Glomerular endothelial cell (primary cell): Measurements from ENCODE around the gene ZNF217. TPM values are rescaled to one million over a fixed set of nuclear protein-coding genes. Genes with fewer than 3 reads are reported as not detected.
"Not testable (repeated sequence)": the region's sequence is repeated elsewhere in the genome, so short reads cannot be mapped to it uniquely, and the experiment has no call there.

ENCODE experiments used
- DNase-seq: peaks from one replicate; pipeline ENCODE4 v3.0.0-alpha.2; 2011; ENCODE audit warnings: low read depth, low spot score; ENCODE audit errors: extremely low read depth
- total RNA-seq: library from RNA; depleted of rRNA; stranded (reverse); fragments of >200 nt; gene quantifications from 2 replicates; pipeline ENCODE4 v1.2.3, GENCODE V29; 2015

ZNF217 gene
- total RNA-seq, result 21.5 and 31.4 TPM in 2 replicates

GRCh38 chr20:53593466-53594007 lies at the start of gene ZNF217:
TSS of gene ZNF217 (minus strand) at chr20:53593839. CDS start at chr20:53582826, 11,013 bp downstream.
- not testable (repeated sequence) for DNase-seq

- DNase-seq, result peak; percentile 78
These were observed 49.6 kb upstream of the ZNF217 start for GRCh38 chr20:53643031-53643832.

- DNase-seq, result peak; percentile 27
These were observed 48.8 kb upstream of the ZNF217 start for GRCh38 chr20:53642196-53643030.

- no peak for DNase-seq
These were observed 46.2 kb upstream of the ZNF217 start for GRCh38 chr20:53639647-53640440.

- DNase-seq, result no peak
These were observed 45.5 kb upstream of the ZNF217 start for GRCh38 chr20:53639128-53639527.

- not testable (repeated sequence) for DNase-seq
These were observed 43.7 kb upstream of the ZNF217 start for GRCh38 chr20:53637310-53637709.

- DNase-seq, result no peak
These were observed 43.0 kb upstream of the ZNF217 start for GRCh38 chr20:53636540-53637097.

- DNase-seq, result no peak
These were observed 41.6 kb upstream of the ZNF217 start for GRCh38 chr20:53635221-53635620.

GRCh38 chr20:53631909-53632662 lies 38.4 kb upstream of the ZNF217 start:
- no peak for DNase-seq

- no peak for DNase-seq
These were observed 35.8 kb upstream of the ZNF217 start for GRCh38 chr20:53629436-53629835.

- not testable (repeated sequence) for DNase-seq
These were observed 35.1 kb upstream of the ZNF217 start for GRCh38 chr20:53628758-53629157.

- DNase-seq, result no peak
These were observed 34.4 kb upstream of the ZNF217 start for GRCh38 chr20:53628076-53628475.

GRCh38 chr20:53627001-53627400 lies 33.4 kb upstream of the ZNF217 start:
- DNase-seq, result not testable (repeated sequence)

GRCh38 chr20:53626584-53626983 lies 32.9 kb upstream of the ZNF217 start:
- no peak for DNase-seq

GRCh38 chr20:53625311-53626129 lies 31.9 kb upstream of the ZNF217 start:
- DNase-seq, result no peak

GRCh38 chr20:53624927-53625250 lies 31.2 kb upstream of the ZNF217 start:
- DNase-seq, result not testable (repeated sequence)

GRCh38 chr20:53623454-53624211 lies 30.0 kb upstream of the ZNF217 start:
- DNase-seq, result no peak

- DNase-seq, result no peak
These were observed 29.5 kb upstream of the ZNF217 start for GRCh38 chr20:53623134-53623453.
